BE2C (cell line): ENCODE data around the gene MGAT4B.

Experiments
- DNase-seq: peaks from one replicate; pipeline ENCODE4 v3.0.0-alpha.2; 2020
- H3K27me3 ChIP-seq: fragments of 250-450 bp; sonication (Bioruptor Pico); 2 replicates; pipeline ENCODE4 v1.5.1; 2020; ENCODE audit warnings: mild to moderate bottlenecking
- H3K36me3 ChIP-seq: fragments of 250-450 bp; sonication (Bioruptor Pico); 2 replicates; pipeline ENCODE4 v1.5.1; 2020; ENCODE audit warnings: mild to moderate bottlenecking
- H3K4me1 ChIP-seq: fragments of 250-450 bp; sonication (Bioruptor Pico); 2 replicates; pipeline ENCODE4 v1.5.1; 2020
- H3K4me3 ChIP-seq: 2 replicates; pipeline ENCODE4 v1.5.1; 2011; ENCODE audit warnings: low read depth, low read length
- H3K9me3 ChIP-seq: fragments of 250-450 bp; sonication (Bioruptor Pico); 2 replicates; pipeline ENCODE4 v1.5.1; 2020
- TF ChIP-seq, protein P1 (sequence below): IDR thresholded peaks from 2 replicates; pipeline ENCODE4 v1.5.1; 2012; ENCODE audit warnings: mild to moderate bottlenecking, low read depth, low read length

The MGAT4B gene

DNA sequence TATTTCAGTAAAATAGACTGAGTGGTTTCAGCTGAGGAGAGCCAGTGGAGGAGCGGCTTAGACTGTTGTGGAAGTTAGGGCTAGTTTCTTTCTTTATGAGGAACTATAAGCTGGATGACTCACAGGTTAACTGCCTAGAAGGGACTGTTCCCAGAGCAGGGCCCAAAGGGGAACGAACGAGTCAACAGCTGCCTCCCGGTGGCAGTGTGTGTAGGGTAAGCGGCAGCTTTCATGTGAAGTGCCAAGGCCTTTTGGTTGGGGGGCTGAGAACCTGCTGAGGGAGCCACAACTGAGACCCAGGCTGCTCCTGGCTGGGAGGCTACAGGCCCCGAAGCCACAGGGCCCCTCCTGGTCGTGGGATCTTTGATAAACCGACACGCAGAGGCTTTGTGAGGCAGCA lies 21.0 kb upstream of the MGAT4B start:
- H3K27me3 ChIP-seq: no peaks in the 10 kb centered on the region
- TF ChIP-seq, protein P1, sequence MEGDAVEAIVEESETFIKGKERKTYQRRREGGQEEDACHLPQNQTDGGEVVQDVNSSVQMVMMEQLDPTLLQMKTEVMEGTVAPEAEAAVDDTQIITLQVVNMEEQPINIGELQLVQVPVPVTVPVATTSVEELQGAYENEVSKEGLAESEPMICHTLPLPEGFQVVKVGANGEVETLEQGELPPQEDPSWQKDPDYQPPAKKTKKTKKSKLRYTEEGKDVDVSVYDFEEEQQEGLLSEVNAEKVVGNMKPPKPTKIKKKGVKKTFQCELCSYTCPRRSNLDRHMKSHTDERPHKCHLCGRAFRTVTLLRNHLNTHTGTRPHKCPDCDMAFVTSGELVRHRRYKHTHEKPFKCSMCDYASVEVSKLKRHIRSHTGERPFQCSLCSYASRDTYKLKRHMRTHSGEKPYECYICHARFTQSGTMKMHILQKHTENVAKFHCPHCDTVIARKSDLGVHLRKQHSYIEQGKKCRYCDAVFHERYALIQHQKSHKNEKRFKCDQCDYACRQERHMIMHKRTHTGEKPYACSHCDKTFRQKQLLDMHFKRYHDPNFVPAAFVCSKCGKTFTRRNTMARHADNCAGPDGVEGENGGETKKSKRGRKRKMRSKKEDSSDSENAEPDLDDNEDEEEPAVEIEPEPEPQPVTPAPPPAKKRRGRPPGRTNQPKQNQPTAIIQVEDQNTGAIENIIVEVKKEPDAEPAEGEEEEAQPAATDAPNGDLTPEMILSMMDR: no peak
- no peak overlapping the region for H3K4me3 ChIP-seq
- H3K4me1 ChIP-seq: no peaks in the 10 kb centered on the region
- no peak for DNase-seq
- H3K36me3 ChIP-seq: peaks cover 86% of the 10 kb centered on the region
- no peaks in the 10 kb centered on the region for H3K9me3 ChIP-seq

DNA sequence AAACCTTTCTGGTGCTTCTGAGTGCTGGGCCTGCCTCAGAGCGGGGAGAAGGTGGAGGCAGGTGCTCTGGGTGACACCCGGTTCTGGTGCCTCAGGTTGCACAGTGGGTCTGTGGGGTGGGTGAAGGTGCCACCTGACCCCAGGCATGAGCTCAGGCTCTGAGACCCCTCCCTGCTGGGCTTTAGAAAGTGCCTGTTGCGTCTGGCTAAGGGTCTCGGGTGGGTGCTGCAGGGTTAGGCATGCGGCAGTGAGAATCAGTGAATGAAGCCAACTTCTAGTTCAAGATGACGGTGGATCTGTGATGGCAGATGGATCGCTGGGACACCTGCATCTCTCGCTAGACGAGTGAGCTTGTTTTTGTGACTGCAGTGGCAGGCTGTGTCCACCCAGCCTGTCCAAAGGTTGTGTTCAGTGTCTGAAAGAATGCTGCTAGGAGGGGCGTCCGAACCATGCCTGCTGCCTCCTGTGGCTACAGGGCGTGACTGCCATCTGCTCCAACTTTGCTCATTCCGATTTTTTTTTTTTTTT lies 19.1 kb upstream of the MGAT4B start:
- no peaks in the 10 kb centered on the region for H3K9me3 ChIP-seq
- H3K36me3 ChIP-seq: peaks cover 71% of the 10 kb centered on the region
- no peak for DNase-seq
- TF ChIP-seq, protein P1: no peak
- peaks cover 3% of the 10 kb centered on the region; the same call in 1 of the 2 replicates for H3K4me1 ChIP-seq
- H3K27me3 ChIP-seq: no peaks in the 10 kb centered on the region
- no peak overlapping the region for H3K4me3 ChIP-seq

DNA sequence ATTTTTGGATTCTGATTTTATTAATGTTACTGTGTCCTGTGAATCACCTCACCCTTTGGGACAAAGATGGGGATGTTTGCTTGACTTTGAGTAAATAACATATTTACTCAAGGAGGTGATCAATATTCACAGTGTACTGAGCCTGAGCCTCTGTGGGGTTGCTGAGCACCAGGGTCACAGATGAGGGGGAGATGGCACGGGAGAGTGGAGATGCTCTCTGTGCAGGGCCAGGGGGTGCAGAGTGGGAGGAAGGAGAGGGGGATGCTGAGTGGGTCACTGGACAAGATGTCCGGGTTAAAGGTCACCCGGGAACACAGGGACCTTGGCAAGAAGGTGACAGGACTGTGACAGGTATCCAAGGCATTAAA lies 18.1 kb upstream of the MGAT4B start:
- TF ChIP-seq, protein P1: no peak
- H3K36me3 ChIP-seq: peaks cover 62% of the 10 kb centered on the region
- H3K4me1 ChIP-seq: peaks cover 10% of the 10 kb centered on the region
- no peaks in the 10 kb centered on the region for H3K9me3 ChIP-seq
- DNase-seq: no peak
- H3K4me3 ChIP-seq: no peak overlapping the region
- no peaks in the 10 kb centered on the region for H3K27me3 ChIP-seq

DNA sequence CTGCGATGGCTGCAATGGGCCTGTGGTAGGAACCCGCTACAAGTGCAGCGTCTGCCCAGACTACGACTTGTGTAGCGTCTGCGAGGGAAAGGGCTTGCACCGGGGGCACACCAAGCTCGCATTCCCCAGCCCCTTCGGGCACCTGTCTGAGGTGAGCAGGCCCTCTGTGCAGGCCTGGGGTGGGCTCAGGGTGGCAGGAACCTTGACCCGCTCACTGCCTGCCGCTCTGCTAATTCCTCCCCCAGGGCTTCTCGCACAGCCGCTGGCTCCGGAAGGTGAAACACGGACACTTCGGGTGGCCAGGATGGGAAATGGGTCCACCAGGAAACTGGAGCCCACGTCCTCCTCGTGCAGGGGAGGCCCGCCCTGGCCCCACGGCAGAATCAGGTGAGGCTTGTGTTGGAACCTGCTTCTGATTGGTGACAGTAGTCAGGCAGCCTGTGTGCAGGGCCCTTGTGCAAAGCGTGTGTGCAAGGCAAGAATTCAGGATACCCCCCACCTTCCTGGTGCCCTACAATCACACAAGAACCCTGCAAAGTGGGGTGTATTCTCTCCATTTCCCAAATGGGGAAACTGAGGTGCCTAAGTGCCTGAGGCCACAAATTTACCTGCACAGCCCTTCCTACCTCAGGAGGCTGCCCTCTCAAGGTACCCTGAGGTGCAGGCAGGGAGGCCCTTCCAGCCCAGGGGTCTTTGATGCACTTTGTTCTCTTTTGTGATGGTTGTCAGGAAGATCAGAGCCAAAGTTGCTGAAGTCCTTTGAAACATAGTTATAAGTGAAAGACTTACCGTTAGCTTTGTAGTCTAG lies 17.5 kb upstream of the MGAT4B start:
- Histone ChIP-seq H3K36me3 (peaks cover 60% of the 10 kb centered on the region), H3K9me3 (no peaks in the 10 kb centered on the region), H3K4me3 (no peak overlapping the region), H3K27me3 (no peaks in the 10 kb centered on the region), H3K4me1 (peaks cover 16% of the 10 kb centered on the region)
- no peak for DNase-seq
- TF ChIP-seq, protein P1: no peak

DNA sequence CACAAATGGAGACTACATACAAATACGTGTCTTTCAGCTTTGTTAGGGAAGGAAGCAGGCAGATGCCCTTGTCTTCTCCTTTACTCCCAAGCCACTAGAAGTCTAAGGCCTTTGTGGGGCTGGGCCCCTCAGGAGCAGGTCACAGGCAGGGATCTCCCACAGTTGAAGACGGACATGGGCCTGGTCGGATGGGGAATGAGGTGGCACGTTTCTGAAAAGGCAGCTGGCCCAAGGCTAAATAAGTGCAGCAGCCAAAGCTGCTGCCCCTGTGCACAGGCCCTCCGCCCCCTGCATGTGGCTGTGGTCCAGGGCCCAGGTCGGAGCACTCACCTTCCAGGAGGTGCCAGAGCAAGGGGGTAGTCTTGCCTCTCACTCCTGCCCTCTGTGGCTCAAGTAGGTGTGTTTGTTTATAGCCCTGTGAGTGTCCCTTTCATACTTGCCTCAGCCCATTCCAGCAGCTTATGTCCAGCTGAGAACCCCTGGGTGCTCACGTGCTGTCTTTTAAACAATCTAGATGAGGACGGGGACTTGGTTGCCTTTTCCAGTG lies 15.9 kb upstream of the MGAT4B start:
- H3K4me3 ChIP-seq: peak overlapping the region; percentile 89

More for the DNA sequence above, 15.9 kb upstream of the MGAT4B start:
- Histone ChIP-seq H3K27me3 (no peaks in the 10 kb centered on the region), H3K4me1 (peaks cover 22% of the 10 kb centered on the region), H3K9me3 (no peaks in the 10 kb centered on the region), H3K36me3 (peaks cover 46% of the 10 kb centered on the region)
- DNase-seq: no peak
- TF ChIP-seq, protein P1: no peak
